SK-N-MC (cell line): ENCODE data around the gene ANAPC4.

Experiments
- EZH2 ChIP-seq: fragments of 200-600 bp; sonication (generic); IDR thresholded peaks from one replicate; pipeline ENCODE4 v1.6.1; 2017; ENCODE audit warnings: antibody characterized with exemption
- FOXP2 ChIP-seq: optimal IDR thresholded peaks from 2 replicates; pipeline ENCODE3; 2011; ENCODE audit warnings: mild to moderate bottlenecking, moderate library complexity; ENCODE audit not compliant: insufficient read depth; ENCODE audit errors: extremely low read length, control extremely low read depth
- POLR2AphosphoS5 ChIP-seq: IDR thresholded peaks from 2 replicates; pipeline ENCODE4 v1.6.1; 2012; ENCODE audit warnings: mild to moderate bottlenecking, low read depth, low read length, borderline replicate concordance

DNA sequence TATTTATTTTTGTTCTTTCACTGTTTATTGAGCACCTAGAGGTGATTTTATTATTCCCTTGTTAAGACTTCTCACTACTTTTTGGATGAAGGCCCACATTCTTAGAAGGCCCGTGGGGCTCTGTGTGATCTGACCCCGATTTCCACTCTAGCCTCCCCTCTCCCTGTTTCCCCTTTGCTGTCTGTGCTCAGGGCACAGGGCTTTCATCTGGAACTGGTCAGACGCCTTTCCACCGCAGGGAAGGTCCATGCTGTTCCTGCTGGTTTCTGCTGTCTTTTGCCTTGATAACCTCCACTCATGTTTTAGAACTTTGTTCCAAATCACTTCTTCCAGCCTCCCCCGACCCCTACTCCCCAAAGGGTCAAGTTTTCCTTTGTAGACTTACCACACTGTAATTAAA is 31.3 kb upstream of the ANAPC4 start:
- TF ChIP-seq POLR2AphosphoS5 (no peak), EZH2 (no peak), FOXP2 (no peak)
